Ovary (tissue), 3 donors: ENCODE measurements around the gene THPO.

ENCODE experiments used
- CTCF ChIP-seq, 3 donors: fragments of 450-650 bp in 2 of 3; fragments of 200-600 bp in 1 of 3; IDR thresholded peaks; one replicate each; pipeline versions ENCODE4 v1.5.1 to v1.8.0; 2016 to 2022; ENCODE audit warnings: antibody characterized with exemption in 3 of 3, mild to moderate bottlenecking in 1 of 3
- EP300 ChIP-seq: sonication (generic); formaldehyde crosslinking; IDR thresholded peaks from one replicate; pipeline ENCODE4 v1.6.1; 2017; ENCODE audit warnings: antibody characterized with exemption
- POLR2A ChIP-seq: fragments of 450-650 bp; IDR thresholded peaks from one replicate; pipeline ENCODE4 v1.6.1; 2017; ENCODE audit warnings: antibody characterized with exemption, mild to moderate bottlenecking, moderate library complexity
- donor health status: DM: no; HTN: no; CAD: no.

- TF ChIP-seq CTCF (IDR thresholded peaks at IDR 0.05) (no peak), POLR2A (no peak), EP300 (no peak)
Observed at GRCh38 chr3:184388164-184388935, 10.3 kb upstream of the THPO start.
